D341Med (cell line): ENCODE measurements around the gene C1orf94.

Experiments used
- DNase-seq: peaks from one replicate; pipeline ENCODE4 v3.0.0; 2012; ENCODE audit warnings: low spot score

C1orf94 gene

GRCh38 chr1:34262023-34262853, 85.5 kb downstream of the C1orf94 start:
- no peak for DNase-seq

GRCh38 chr1:34262921-34263320, 86.2 kb downstream of the C1orf94 start:
- no peak for DNase-seq

- DNase-seq = no peak
Observed at GRCh38 chr1:34263406-34263805, 86.7 kb downstream of the C1orf94 start.

GRCh38 chr1:34265396-34265795, 88.7 kb downstream of the C1orf94 start:
- DNase-seq = no peak

GRCh38 chr1:34266127-34266951, 89.6 kb downstream of the C1orf94 start:
- DNase-seq = no peak

GRCh38 chr1:34267326-34267725, 90.6 kb downstream of the C1orf94 start:
- no peak for DNase-seq

GRCh38 chr1:34268311-34268954, 91.7 kb downstream of the C1orf94 start:
- DNase-seq = no peak
